ENCODE results near the gene MAPKAPK3.
"Not testable (repeated sequence)": the region's sequence is repeated elsewhere in the genome, so short reads cannot be mapped to it uniquely, and the experiment has no call there.

Gene MAPKAPK3

GRCh38 chr3:50658416-50658815 lies 41.5 kb downstream of the MAPKAPK3 start:
- no peak for DNase-seq

GRCh38 chr3:50658831-50659230 lies 41.9 kb downstream of the MAPKAPK3 start:
- no peak for DNase-seq

GRCh38 chr3:50660386-50660785 lies 43.4 kb downstream of the MAPKAPK3 start:
- no peak for DNase-seq

- no peak for DNase-seq
Observed at GRCh38 chr3:50661321-50661837, 44.4 kb downstream of the MAPKAPK3 start.

GRCh38 chr3:50662408-50662807 lies 45.5 kb downstream of the MAPKAPK3 start:
- DNase-seq: no peak

- DNase-seq: no peak
Observed at GRCh38 chr3:50665081-50665840, 48.3 kb downstream of the MAPKAPK3 start.

- DNase-seq: not testable (repeated sequence)
Observed at GRCh38 chr3:50665841-50666115, 48.8 kb downstream of the MAPKAPK3 start.

GRCh38 chr3:50666837-50667236 lies 49.9 kb downstream of the MAPKAPK3 start:
- DNase-seq: no peak

GRCh38 chr3:50671331-50671730 lies 54.4 kb downstream of the MAPKAPK3 start:
- DNase-seq: no peak

- DNase-seq: no peak
Observed at GRCh38 chr3:50672656-50673055, 55.7 kb downstream of the MAPKAPK3 start.

GRCh38 chr3:50673931-50674330 lies 57.0 kb downstream of the MAPKAPK3 start:
- no peak for DNase-seq

GRCh38 chr3:50674349-50675178 lies 57.6 kb downstream of the MAPKAPK3 start, which contains the start of gene DOCK3:
DOCK3 (plus strand) TSS chr3:50674927; CDS start chr3:50675264, 337 bp downstream.
- peak; percentile 85 for DNase-seq

- peak; percentile 67 for DNase-seq
Observed at GRCh38 chr3:50675179-50676030, 58.5 kb downstream of the MAPKAPK3 start.

- DNase-seq: no peak
Observed at GRCh38 chr3:50676031-50676705, 59.2 kb downstream of the MAPKAPK3 start.

GRCh38 chr3:50687127-50687751 lies 70.3 kb downstream of the MAPKAPK3 start:
- DNase-seq: no peak

GRCh38 chr3:50687916-50688315 lies 71.0 kb downstream of the MAPKAPK3 start:
- no peak for DNase-seq

GRCh38 chr3:50688602-50689001 lies 71.7 kb downstream of the MAPKAPK3 start:
- DNase-seq: not testable (repeated sequence)

GRCh38 chr3:50689558-50689957 lies 72.6 kb downstream of the MAPKAPK3 start:
- no peak for DNase-seq

GRCh38 chr3:50695031-50695430 lies 78.1 kb downstream of the MAPKAPK3 start:
- no peak for DNase-seq

- DNase-seq: no peak
Observed at GRCh38 chr3:50696276-50696675, 79.3 kb downstream of the MAPKAPK3 start.

GRCh38 chr3:50698269-50698668 lies 81.3 kb downstream of the MAPKAPK3 start:
- no peak for DNase-seq
